IPS-18c (cell line): ENCODE measurements around the gene CARD11.
"Not testable (repeated sequence)": the region's sequence is repeated elsewhere in the genome, so short reads cannot be mapped to it uniquely, and the experiment has no call there.

Experiments used
- H3K4me3 ChIP-seq: 2 replicates; pipeline ENCODE4 v1.7.0; 2013; ENCODE audit warnings: low read depth, mild to moderate bottlenecking, low read length, moderate library complexity; ENCODE audit not compliant: insufficient read depth
- H3K9me3 ChIP-seq: one replicate; pipeline ENCODE4 v1.6.1; 2013; ENCODE audit warnings: mild to moderate bottlenecking, low read length, moderate library complexity; ENCODE audit not compliant: control insufficient read depth, insufficient read depth

CARD11 gene

GRCh38 chr7:2959828-2960599 is 83.7 kb downstream of the CARD11 start:
- Histone ChIP-seq H3K9me3 (no peaks in the 10 kb centered on the region), H3K4me3 (no peak overlapping the region)

- H3K9me3 ChIP-seq, result no peaks in the 10 kb centered on the region
- H3K4me3 ChIP-seq, result no peak overlapping the region
Measured at GRCh38 chr7:2959103-2959680, 84.5 kb downstream of the CARD11 start.

- no peak overlapping the region for H3K4me3 ChIP-seq
- no peaks in the 10 kb centered on the region for H3K9me3 ChIP-seq
Measured at GRCh38 chr7:2958416-2959102, 85.1 kb downstream of the CARD11 start.

GRCh38 chr7:2957369-2957727 is 86.3 kb downstream of the CARD11 start:
- H3K4me3 ChIP-seq, result not testable (repeated sequence)

DNA sequence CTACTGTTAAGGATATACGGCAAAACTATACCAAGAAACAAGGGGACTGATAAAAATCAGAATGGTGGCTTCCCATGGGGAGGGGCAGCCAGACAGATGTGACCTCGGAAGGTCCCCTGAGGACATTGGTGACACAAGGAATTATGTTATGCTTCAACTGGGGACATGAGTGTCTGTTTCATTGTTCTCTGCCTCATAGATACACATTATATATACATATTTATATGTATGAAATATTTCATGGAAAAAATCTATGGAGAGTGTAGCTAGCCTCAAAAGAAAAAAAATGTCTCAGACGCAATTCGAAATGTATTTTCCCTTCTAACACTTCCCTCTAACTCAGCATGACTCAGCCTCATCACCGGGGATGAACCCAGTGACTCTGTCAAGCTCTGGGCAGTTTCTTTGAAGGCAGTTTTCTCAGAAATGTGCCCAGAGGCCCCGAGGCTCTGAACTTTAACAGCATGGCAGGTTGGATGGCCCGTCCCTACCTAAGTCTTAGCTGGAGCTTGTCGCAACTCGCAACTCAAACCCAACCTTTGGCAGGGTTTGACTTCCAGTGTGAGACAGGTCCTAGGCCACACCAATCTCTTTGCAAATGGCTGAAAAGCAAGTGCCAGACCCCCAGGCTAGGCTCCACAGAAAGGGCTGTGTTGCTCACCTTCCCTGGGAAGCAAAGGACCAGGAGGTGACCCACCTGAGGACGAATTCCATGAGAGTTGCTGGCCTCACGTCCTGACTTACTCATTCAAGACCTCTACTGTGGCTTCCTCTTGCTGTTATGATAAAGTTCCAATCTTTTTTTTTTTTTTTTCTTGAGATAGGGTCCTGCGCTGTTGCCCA is 86.9 kb downstream of the CARD11 start:
- no peak overlapping the region for H3K4me3 ChIP-seq
- H3K9me3 ChIP-seq, result no peaks in the 10 kb centered on the region

More at GRCh38 chr7:2957369-2957727, 86.3 kb downstream of the CARD11 start:
- H3K9me3 ChIP-seq, result not testable (repeated sequence)

DNA sequence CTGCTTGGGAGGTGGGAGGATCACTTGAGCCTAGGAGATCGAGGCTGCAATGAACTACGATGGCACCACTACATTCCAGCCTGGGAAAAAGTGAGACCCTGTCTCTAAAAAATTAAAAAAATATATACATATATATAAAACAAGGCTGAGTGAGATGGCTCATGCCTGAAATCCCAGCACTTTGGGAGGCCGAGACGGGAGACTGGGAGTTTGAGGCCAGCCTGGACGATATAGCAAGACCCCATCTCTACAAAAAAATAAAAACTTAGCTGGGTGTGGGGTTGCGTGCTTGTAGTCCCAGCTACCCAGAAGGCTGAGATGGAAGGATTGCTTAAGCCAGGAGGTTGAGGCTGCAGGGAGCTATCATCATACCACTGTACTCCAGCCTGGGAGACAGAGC is 87.6 kb downstream of the CARD11 start:
- Histone ChIP-seq H3K4me3 (no peak overlapping the region), H3K9me3 (no peaks in the 10 kb centered on the region)

DNA sequence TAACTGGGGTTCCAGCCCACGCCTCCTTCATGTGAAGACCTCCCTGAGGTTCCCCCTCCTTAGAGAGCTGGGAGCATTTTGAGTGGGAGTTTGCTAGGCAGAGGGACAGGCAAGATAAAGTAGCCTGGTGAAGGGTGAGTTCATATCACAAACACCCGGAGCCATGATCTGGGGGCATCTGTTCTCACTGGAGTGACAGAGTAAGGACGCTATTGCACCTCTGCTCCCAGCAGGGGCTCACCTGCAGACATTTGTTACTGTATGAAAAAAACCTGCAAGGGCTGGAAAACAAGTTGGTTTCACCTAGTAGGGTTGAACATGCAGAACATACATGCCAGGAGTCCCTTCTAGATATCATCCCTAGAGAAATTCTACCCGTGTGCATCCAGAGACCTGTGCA is 88.4 kb downstream of the CARD11 start:
- H3K4me3 ChIP-seq, result no peak overlapping the region
- H3K9me3 ChIP-seq, result no peaks in the 10 kb centered on the region

DNA sequence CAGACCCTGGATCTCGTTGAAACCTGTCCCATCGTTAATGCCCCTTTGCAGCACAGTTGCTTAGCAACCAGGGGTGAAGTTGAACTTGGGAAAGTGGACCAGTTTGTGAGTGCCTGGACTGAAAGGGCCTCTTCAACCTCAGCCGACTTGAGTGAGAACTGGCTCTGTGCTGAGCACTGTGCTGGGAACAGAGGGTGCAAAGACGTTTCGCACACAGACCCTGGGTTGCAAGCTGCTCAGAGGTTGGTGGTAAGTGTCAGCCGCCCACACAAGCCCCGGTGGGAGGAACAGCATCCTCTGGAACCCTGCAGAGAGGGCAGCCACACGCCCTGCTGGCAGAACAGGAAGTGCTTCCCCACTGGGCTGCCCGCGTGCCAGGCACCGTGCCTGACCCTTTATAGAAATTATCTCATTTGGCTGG is 89.2 kb downstream of the CARD11 start:
- no peak overlapping the region for H3K4me3 ChIP-seq
- no peaks in the 10 kb centered on the region for H3K9me3 ChIP-seq

- Histone ChIP-seq H3K4me3 (no peak overlapping the region), H3K9me3 (no peaks in the 10 kb centered on the region)
Measured at GRCh38 chr7:2953588-2954407, 89.9 kb downstream of the CARD11 start.

DNA sequence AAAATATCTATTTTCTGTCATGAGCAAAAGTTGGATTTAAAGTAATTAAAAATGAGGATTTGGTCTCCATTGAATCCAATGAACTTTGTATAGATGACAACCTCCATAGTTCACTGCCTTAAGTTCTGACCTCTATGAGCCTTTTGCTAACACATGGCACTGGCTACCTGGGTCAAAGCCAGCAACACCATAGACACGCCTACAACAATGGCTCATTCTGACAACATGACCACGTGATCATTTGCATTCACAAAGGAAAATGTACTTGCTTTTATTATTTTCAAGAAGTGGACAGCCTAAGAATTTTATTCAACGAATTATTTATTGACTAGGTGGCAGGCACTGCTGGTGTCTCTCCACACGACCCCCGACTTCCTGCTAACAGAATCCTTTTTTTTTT is 90.6 kb downstream of the CARD11 start:
- Histone ChIP-seq H3K4me3 (no peak overlapping the region), H3K9me3 (no peaks in the 10 kb centered on the region)

- Histone ChIP-seq H3K9me3 (no peaks in the 10 kb centered on the region), H3K4me3 (no peak overlapping the region)
Measured at GRCh38 chr7:2952316-2952715, 91.4 kb downstream of the CARD11 start.

DNA sequence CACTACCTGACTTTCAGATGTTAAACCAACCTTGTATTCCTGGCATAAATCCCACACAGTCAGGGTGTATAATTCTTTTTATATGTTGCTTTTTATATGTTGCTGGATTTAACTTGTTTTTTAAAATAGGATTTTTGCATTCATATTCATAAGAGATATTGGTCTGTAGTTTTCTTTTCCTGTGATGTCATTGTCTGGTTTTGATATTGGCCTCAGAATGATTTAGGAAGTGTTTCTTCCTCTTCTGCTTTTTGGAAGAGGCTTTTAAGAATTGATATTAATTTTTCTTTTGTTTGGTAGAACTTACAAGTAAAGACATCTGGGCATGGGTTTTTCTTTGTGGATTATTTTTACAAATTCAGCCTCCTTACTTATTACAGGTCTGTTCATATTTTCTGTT is 93.1 kb downstream of the CARD11 start:
- Histone ChIP-seq H3K4me3 (no peak overlapping the region), H3K9me3 (no peaks in the 10 kb centered on the region)

- Histone ChIP-seq H3K4me3 (no peak overlapping the region), H3K9me3 (no peaks in the 10 kb centered on the region)
Measured at GRCh38 chr7:2948749-2949148, 94.9 kb downstream of the CARD11 start.

GRCh38 chr7:2947058-2947780 is 96.4 kb downstream of the CARD11 start:
- Histone ChIP-seq H3K4me3 (no peak overlapping the region), H3K9me3 (no peaks in the 10 kb centered on the region)

DNA sequence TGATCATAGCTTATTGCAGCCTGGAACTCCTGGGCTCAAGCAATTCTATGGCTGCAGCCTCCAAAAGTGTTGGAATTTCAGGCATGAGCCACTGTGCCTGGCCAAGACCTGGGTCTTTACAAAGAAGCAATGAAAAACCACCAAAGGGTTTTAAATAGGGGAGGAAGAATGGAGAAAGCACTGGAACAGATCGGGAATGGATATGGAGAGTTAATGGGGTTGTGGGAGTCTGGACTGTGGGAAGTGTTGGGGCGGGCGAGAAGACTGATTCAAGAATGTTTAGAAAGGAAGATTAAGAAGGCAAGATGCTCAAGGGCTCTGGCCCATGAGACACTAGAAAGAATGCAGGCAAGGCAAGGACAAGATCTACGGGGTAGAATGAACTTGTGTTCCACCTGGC is 98.5 kb downstream of the CARD11 start:
- Histone ChIP-seq H3K9me3 (no peaks in the 10 kb centered on the region), H3K4me3 (no peak overlapping the region)

- Histone ChIP-seq H3K9me3 (no peaks in the 10 kb centered on the region), H3K4me3 (no peak overlapping the region)
Measured at GRCh38 chr7:2944739-2945138, 98.9 kb downstream of the CARD11 start.
